Heart right ventricle (tissue), 16 donors: ENCODE data around the gene MAPK11. TPM values are rescaled to one million over a fixed set of nuclear protein-coding genes. Genes with fewer than 3 reads are reported as not detected.

Experiments used
- ATAC-seq, 8 donors: fragments of 200-7000 bp; cut with Tn5 transposase; one replicate each; pipeline ENCODE4 v1.9.1; 2020; ENCODE audit warnings: mild to moderate bottlenecking in 8 of 8, moderate library complexity in 8 of 8, moderate number of reproducible peaks in 1 of 8
- DNase-seq, 2 donors: peaks; one replicate each; pipeline ENCODE4 v3.0.0-alpha.2; 2020
- H3K27ac ChIP-seq, 10 donors: fragments of 200-600 bp; sonication (generic) in 2 of 10; one replicate each; pipeline versions ENCODE4 v1.5.0 to v1.8.0; 2020 to 2022; ENCODE audit warnings: mild to moderate bottlenecking in 3 of 10
- H3K27me3 ChIP-seq, 7 donors: fragments of 200-600 bp; one replicate each; pipeline ENCODE4 v1.8.0; 2021 to 2022; ENCODE audit warnings: mild to moderate bottlenecking in 2 of 7
- H3K36me3 ChIP-seq, 9 donors: fragments of 200-600 bp; sonication (generic) in 1 of 9; one replicate each; pipeline versions ENCODE4 v1.5.0 to v1.8.0; 2020 to 2022; ENCODE audit warnings: mild to moderate bottlenecking in 2 of 9
- H3K4me1 ChIP-seq, 9 donors: fragments of 200-600 bp; sonication (generic) in 1 of 9; one replicate each; pipeline versions ENCODE4 v1.5.0 to v1.8.0; 2020 to 2022; ENCODE audit warnings: mild to moderate bottlenecking in 4 of 9
- H3K4me3 ChIP-seq, 10 donors: fragments of 200-600 bp; sonication (generic) in 2 of 10; one replicate each; pipeline versions ENCODE4 v1.5.0 to v1.8.0; 2020 to 2022; ENCODE audit warnings: mild to moderate bottlenecking in 7 of 10, moderate library complexity in 2 of 10
- H3K9me3 ChIP-seq, 11 donors: fragments of 200-600 bp in 10 of 11; sonication (generic) in 2 of 11; one replicate each; pipeline versions ENCODE4 v1.5.0 to v1.8.0; 2013 to 2022; ENCODE audit warnings: mild to moderate bottlenecking in 2 of 11, control low read depth in 1 of 11, moderate library complexity in 1 of 11
- CTCF ChIP-seq, 9 donors: fragments of 200-600 bp; sonication (generic) in 2 of 9; IDR thresholded peaks; one replicate each; pipeline versions ENCODE4 v1.5.0 to v1.8.0; 2021 to 2022; ENCODE audit warnings: antibody characterized with exemption in 9 of 9, mild to moderate bottlenecking in 5 of 9, moderate library complexity in 1 of 9
- WGBS, 2 donors: extraction: QIAGEN DNeasy Blood & Tissue Kit; methylation state at CpG; one replicate each; pipeline ENCODE4 v1.1.7; 2013; ENCODE audit warnings: inconsistent platforms in 1 of 2; 5-methylcytosine and 5-hydroxymethylcytosine counted together
- intact Hi-C, 10 donors: fragments of 100-400 bp; cut with DNase I; formaldehyde crosslinking; loops; one replicate each; pipeline versions ENCODE4 v1.11.1 to v1.14.2; 2022
- polyA plus RNA-seq, 2 donors: library from polyadenylated mRNA; stranded (reverse); fragments of 200-250 nt; gene quantifications; one replicate each; pipeline ENCODE4 v1.2.3, GENCODE V29; 2013
- total RNA-seq, 10 donors: library from RNA; stranded (reverse); fragmentation: NEBNext Ultra II Directional in 3 of 10; extraction: Animal tissue kit (Norgen Biotek cat#: 25700) in 3 of 10; gene quantifications; one replicate each; pipeline versions ENCODE4 v1.2.1 to v1.2.4, GENCODE V29; 2021 to 2023
- donor health status: Arrhythmogenic right ventricular cardiomyopathy.
- donor health status: ischemic (EF 13 %, LVEDD 7.1; RV severe dilation, severe dysfunction).
- donor health status: healthy with polysubstance abuse.
- donor health status: DM: no; HTN: yes; CAD: no.
- donor health status: DM: no; HTN: no; CAD: no.
- donor health status: ischemic (EF 25% LVEDD 6.9; RV normal size, moderate dysfunction).
- donor health status: ischemic (EF 25% LVEDD 5.7; RV mildly dilated, moderate dysfunction).
- donor health status: healthy.
- donor health status: DM: yes; HTN: yes; CAD: no.
- donor health status: Ischemic cardiomyopathy.
- donor health status: ischemic (EF 35%, LVEDD 5.7; RV mildly dilated, moderate dysfunction).
- donor health status: nonischemic (EF 11% LVEDD 7.7; RV severe dilation, severe dysfunction).
- donor health status: DM: yes; HTN: yes; CAD: no.
- donor health status: PGD.
- donor health status: ischemic (EF 29% LVEDD 5.4; RV normal size, mild dysfunction).
- donor health status: nonischemic (EF 23%, LVEDD 6.1; RV moderate dilation, normal function).

The MAPK11 gene
- total and polyA plus RNA-seq, 12 donors = 4.3 to 18.0 (median 7.2) TPM

- DNase-seq (peak; percentile 71 to 75), ATAC-seq (peak; percentile 75 to 91 (median 82))
- peaks cover 37 to 69% (median 53%) of the 10 kb centered on the region in 9 donors for H3K4me1 ChIP-seq
- intact Hi-C loops = loop anchor here in 2 of 10 donors (5.0 kb wide), 1 partner anchor 34 kb away; the partner anchor contains the start of gene DENND6B (in 2 of the 2)
- peaks cover 0 to 10% (median 0%) of the 10 kb centered on the region in 7 donors for H3K27me3 ChIP-seq
- TF ChIP-seq CTCF (IDR thresholded peaks at IDR 0.05) = no peak
- H3K9me3 ChIP-seq = no peaks in the 10 kb centered on the region
- peak overlapping the region; percentile 39 to 96 (median 90) for H3K27ac ChIP-seq
- H3K4me3 ChIP-seq = peak overlapping the region in 9 of 10 donors; percentile 3 to 44 (median 35)
- peaks cover 0 to 47% (median 16%) of the 10 kb centered on the region in 9 donors for H3K36me3 ChIP-seq
- 15% methylated on average over 40 to 42 of the region's 42 CpGs for WGBS, 2 donors
These were observed 23.5 kb upstream of the MAPK11 start for GRCh38 chr22:50293441-50294318.

- no peaks in the 10 kb centered on the region for H3K9me3 ChIP-seq
- peaks cover 35 to 61% (median 46%) of the 10 kb centered on the region in 9 donors for H3K4me1 ChIP-seq
- H3K4me3 ChIP-seq = peak overlapping the region in 9 of 10 donors; percentile 3 to 44 (median 35)
- no peak for TF ChIP-seq CTCF (IDR thresholded peaks at IDR 0.05)
- peaks cover 0 to 10% (median 0%) of the 10 kb centered on the region in 7 donors for H3K27me3 ChIP-seq
- WGBS, 2 donors = 48 to 56% methylated on average over 29 of the region's 29 CpGs
- peak overlapping the region; percentile 39 to 96 (median 90) for H3K27ac ChIP-seq
- ATAC-seq (no peak), DNase-seq (no peak)
- peaks cover 0 to 55% (median 24%) of the 10 kb centered on the region in 9 donors for H3K36me3 ChIP-seq
- intact Hi-C loops = loop anchor here in 2 of 10 donors (5.0 kb wide), 1 partner anchor 34 kb away; the partner anchor contains the start of gene DENND6B (in 2 of the 2)
These were observed 22.7 kb upstream of the MAPK11 start for GRCh38 chr22:50292643-50293440.

- DNase-seq = no peak
- WGBS, 2 donors = 90 to 92% methylated on average over 37 of the region's 37 CpGs
- no peak overlapping the region for H3K27ac ChIP-seq
- H3K9me3 ChIP-seq = no peaks in the 10 kb centered on the region
- H3K4me1 ChIP-seq = peaks cover 24 to 35% (median 29%) of the 10 kb centered on the region in 9 donors
- intact Hi-C loops = loop anchor here in 3 of 10 donors (5.0 kb wide), 2 partner anchors 32 to 37 kb away; partner anchors contain the start of gene DENND6B (in 2 of the 3)
- no peak overlapping the region for H3K4me3 ChIP-seq
- H3K36me3 ChIP-seq = peaks cover 0 to 74% (median 46%) of the 10 kb centered on the region in 9 donors
- peaks cover 0 to 10% (median 0%) of the 10 kb centered on the region in 7 donors for H3K27me3 ChIP-seq
- no peak for ATAC-seq
- no peak for TF ChIP-seq CTCF (IDR thresholded peaks at IDR 0.05)
These were observed 19.9 kb upstream of the MAPK11 start for GRCh38 chr22:50289942-50290630.
